NCI-H2029 (cell line): Measurements from ENCODE around the gene SORCS3.

Experiments used
- DNase-seq: peaks from one replicate; lab custom pipeline; 2025; lab: John Stamatoyannopoulos, UW

SORCS3 gene

GRCh38 chr10:105187243-105187642 lies 546.2 kb downstream of the SORCS3 start:
- no peak for DNase-seq

- no peak for DNase-seq
These were observed 547.8 kb downstream of the SORCS3 start for GRCh38 chr10:105188737-105189462.

- no peak for DNase-seq
These were observed 548.3 kb downstream of the SORCS3 start for GRCh38 chr10:105189463-105189800.

- no peak for DNase-seq
These were observed 551.1 kb downstream of the SORCS3 start for GRCh38 chr10:105192146-105192545.

- no peak for DNase-seq
These were observed 551.8 kb downstream of the SORCS3 start for GRCh38 chr10:105192861-105193260.

- DNase-seq = no peak
These were observed 554.7 kb downstream of the SORCS3 start for GRCh38 chr10:105195831-105196230.

GRCh38 chr10:105197598-105198364 lies 556.7 kb downstream of the SORCS3 start:
- DNase-seq = no peak

GRCh38 chr10:105206616-105207015 lies 565.5 kb downstream of the SORCS3 start:
- DNase-seq = no peak

GRCh38 chr10:105207476-105207995 lies 566.4 kb downstream of the SORCS3 start:
- no peak for DNase-seq

GRCh38 chr10:105210546-105210945 lies 569.5 kb downstream of the SORCS3 start:
- DNase-seq = no peak

- no peak for DNase-seq
These were observed 596.6 kb downstream of the SORCS3 start for GRCh38 chr10:105237685-105238084.

GRCh38 chr10:105239311-105240219 lies 598.5 kb downstream of the SORCS3 start:
- DNase-seq = no peak

- no peak for DNase-seq
These were observed 600.2 kb downstream of the SORCS3 start for GRCh38 chr10:105241254-105241653.

- DNase-seq = no peak
These were observed 602.3 kb downstream of the SORCS3 start for GRCh38 chr10:105243381-105243780.

GRCh38 chr10:105243825-105244224 lies 602.7 kb downstream of the SORCS3 start:
- DNase-seq = no peak

- DNase-seq = no peak
These were observed 606.9 kb downstream of the SORCS3 start for GRCh38 chr10:105247831-105248499.

GRCh38 chr10:105252911-105253310 lies 611.8 kb downstream of the SORCS3 start:
- DNase-seq = no peak

- no peak for DNase-seq
These were observed 612.6 kb downstream of the SORCS3 start for GRCh38 chr10:105253515-105254212.

GRCh38 chr10:105258036-105258673 lies 617.1 kb downstream of the SORCS3 start:
- no peak for DNase-seq

- DNase-seq = no peak
These were observed 617.6 kb downstream of the SORCS3 start for GRCh38 chr10:105258674-105259065.

- peak; percentile 1 for DNase-seq
These were observed 618.1 kb downstream of the SORCS3 start for GRCh38 chr10:105259201-105259600.
